Kidney epithelial cell (primary cell): Measurements from ENCODE around the gene C17orf67. TPM values are rescaled to one million over a fixed set of nuclear protein-coding genes. Genes with fewer than 3 reads are reported as not detected.

ENCODE experiments used
- DNase-seq: peaks from one replicate; pipeline ENCODE4 v3.0.0-alpha.2; 2010; ENCODE audit warnings: low read depth
- H3K27me3 ChIP-seq: 2 replicates; pipeline ENCODE4 v1.6.0; 2011; ENCODE audit warnings: low read length; ENCODE audit not compliant: control insufficient read depth, insufficient read depth
- H3K36me3 ChIP-seq: 2 replicates; pipeline ENCODE4 v1.5.1; 2011; ENCODE audit warnings: low read length; ENCODE audit not compliant: control insufficient read depth, insufficient read depth
- H3K4me3 ChIP-seq: 2 replicates; pipeline ENCODE4 v1.5.1; 2011; ENCODE audit warnings: low read depth, mild to moderate bottlenecking, control low read depth, low read length
- total RNA-seq: library from RNA; depleted of rRNA; stranded (reverse); fragments of >200 nt; gene quantifications from 2 replicates; pipeline ENCODE4 v1.2.3, GENCODE V29; 2015
- TF ChIP-seq, protein P1 (sequence below): IDR thresholded peaks from 2 replicates; pipeline ENCODE4 v1.5.1; 2011; ENCODE audit warnings: mild to moderate bottlenecking, moderate library complexity, low read length, control low read depth, inconsistent platforms; ENCODE audit not compliant: insufficient read depth, poor library complexity, severe bottlenecking

Gene C17orf67
- total RNA-seq, 1 donor from 2014 or later: 0.50 TPM

DNA sequence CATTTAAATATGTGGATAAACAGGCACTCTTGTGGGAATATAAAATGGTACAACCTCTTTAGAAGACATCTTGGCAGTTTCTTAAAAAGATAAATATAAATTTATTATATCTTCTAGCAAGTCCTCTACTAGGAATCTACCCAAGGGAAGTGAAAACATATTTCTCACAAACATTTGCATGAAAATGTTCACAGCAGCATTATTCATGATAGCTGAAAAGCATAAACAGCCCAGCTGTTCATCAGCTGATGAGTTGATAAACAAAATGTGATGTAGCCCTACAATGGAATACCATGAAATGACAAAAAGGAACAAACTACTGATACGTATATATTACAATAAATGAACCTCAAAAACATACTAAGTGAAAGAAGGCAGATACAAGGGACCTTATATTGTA lies 12.2 kb upstream of the C17orf67 start:
- no peaks in the 10 kb centered on the region for H3K27me3 ChIP-seq
- TF ChIP-seq, protein P1, sequence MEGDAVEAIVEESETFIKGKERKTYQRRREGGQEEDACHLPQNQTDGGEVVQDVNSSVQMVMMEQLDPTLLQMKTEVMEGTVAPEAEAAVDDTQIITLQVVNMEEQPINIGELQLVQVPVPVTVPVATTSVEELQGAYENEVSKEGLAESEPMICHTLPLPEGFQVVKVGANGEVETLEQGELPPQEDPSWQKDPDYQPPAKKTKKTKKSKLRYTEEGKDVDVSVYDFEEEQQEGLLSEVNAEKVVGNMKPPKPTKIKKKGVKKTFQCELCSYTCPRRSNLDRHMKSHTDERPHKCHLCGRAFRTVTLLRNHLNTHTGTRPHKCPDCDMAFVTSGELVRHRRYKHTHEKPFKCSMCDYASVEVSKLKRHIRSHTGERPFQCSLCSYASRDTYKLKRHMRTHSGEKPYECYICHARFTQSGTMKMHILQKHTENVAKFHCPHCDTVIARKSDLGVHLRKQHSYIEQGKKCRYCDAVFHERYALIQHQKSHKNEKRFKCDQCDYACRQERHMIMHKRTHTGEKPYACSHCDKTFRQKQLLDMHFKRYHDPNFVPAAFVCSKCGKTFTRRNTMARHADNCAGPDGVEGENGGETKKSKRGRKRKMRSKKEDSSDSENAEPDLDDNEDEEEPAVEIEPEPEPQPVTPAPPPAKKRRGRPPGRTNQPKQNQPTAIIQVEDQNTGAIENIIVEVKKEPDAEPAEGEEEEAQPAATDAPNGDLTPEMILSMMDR: no peak
- DNase-seq: no peak
- H3K4me3 ChIP-seq: no peak overlapping the region
- no peaks in the 10 kb centered on the region for H3K36me3 ChIP-seq

GRCh38 chr17:56842577-56842976 lies 8.9 kb upstream of the C17orf67 start:
- DNase-seq: no peak
- Histone ChIP-seq H3K4me3 (no peak overlapping the region), H3K27me3 (no peaks in the 10 kb centered on the region), H3K36me3 (no peaks in the 10 kb centered on the region)
- TF ChIP-seq, protein P1: no peak

DNA sequence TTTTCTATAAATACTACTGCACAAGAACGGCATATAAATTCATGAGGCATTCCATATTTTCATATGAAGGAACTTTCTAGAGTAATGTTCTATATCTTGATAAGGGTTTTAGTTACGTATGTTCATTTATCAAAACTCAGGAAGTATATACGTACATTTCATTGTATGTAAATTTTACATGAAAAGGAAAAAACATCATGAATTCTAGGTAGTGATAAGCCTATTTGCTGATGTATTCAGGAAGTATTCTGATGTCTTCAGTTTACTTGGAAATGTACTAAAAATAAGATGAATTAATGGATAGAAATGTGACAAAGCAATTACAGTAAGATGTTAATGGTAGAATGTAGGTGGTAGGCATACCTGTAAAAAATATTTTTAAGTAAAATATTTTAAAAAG lies 5.0 kb upstream of the C17orf67 start:
- Histone ChIP-seq H3K36me3 (no peaks in the 10 kb centered on the region), H3K4me3 (no peak overlapping the region), H3K27me3 (no peaks in the 10 kb centered on the region)
- no peak for DNase-seq
- TF ChIP-seq, protein P1: no peak

- Histone ChIP-seq H3K4me3 (peak overlapping the region; percentile 85), H3K36me3 (no peaks in the 10 kb centered on the region)
Measured at GRCh38 chr17:56835264-56835585, 1.5 kb upstream of the C17orf67 start.

GRCh38 chr17:56834380-56835263 lies 902 bp upstream of the C17orf67 start:
- H3K36me3 ChIP-seq: no peaks in the 10 kb centered on the region
- no peaks in the 10 kb centered on the region for H3K27me3 ChIP-seq
- peak overlapping the region; percentile 85 for H3K4me3 ChIP-seq
- DNase-seq: no peak
- TF ChIP-seq, protein P1: peak; percentile 14

More at GRCh38 chr17:56835264-56835585, 1.5 kb upstream of the C17orf67 start:
- H3K27me3 ChIP-seq: no peaks in the 10 kb centered on the region
- TF ChIP-seq, protein P1: no peak
- no peak for DNase-seq
